Measurements from ENCODE around the gene MEX3D.
"Not testable (repeated sequence)": the region's sequence is repeated elsewhere in the genome, so short reads cannot be mapped to it uniquely, and the experiment has no call there.

The MEX3D gene

DNA sequence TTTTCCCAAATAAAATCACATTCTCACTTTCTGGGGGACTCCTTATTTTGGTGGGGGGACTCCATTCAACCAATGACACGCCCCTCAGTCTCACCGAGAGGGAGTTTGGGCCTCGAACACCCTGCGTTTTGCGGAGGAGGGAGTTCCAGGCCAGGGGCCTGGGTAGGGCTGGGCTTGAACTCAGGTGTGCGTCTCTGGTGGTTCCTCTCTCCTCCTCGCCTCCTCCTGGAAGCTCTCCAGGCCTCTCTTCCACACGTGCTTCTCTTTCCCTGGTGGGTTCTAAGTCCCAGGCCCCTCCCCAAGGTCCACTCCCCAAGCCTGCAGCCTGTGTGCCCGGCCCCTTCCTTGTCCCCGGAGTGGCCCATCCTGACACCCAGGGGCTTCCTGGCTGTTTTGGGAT, 14.7 kb downstream of the MEX3D start:
- Histone ChIP-seq H3K4me1 (no peaks in the 10 kb centered on the region), H3K4me3 (no peak overlapping the region), H3K36me3 (replicated peaks) (peaks cover 6% of the 10 kb centered on the region; the same call in 1 of the 2 replicates), H3K27me3 (ENCODE audit: low read depth) (no peaks in the 10 kb centered on the region), H3K9me3 (no peaks in the 10 kb centered on the region)
- DNase-seq (ENCODE audit: low spot score in 2 of 2) = no peak
- in situ Hi-C loops (cut with MboI; ENCODE audit: low sequenced_read_pairs) = no loop called here

DNA sequence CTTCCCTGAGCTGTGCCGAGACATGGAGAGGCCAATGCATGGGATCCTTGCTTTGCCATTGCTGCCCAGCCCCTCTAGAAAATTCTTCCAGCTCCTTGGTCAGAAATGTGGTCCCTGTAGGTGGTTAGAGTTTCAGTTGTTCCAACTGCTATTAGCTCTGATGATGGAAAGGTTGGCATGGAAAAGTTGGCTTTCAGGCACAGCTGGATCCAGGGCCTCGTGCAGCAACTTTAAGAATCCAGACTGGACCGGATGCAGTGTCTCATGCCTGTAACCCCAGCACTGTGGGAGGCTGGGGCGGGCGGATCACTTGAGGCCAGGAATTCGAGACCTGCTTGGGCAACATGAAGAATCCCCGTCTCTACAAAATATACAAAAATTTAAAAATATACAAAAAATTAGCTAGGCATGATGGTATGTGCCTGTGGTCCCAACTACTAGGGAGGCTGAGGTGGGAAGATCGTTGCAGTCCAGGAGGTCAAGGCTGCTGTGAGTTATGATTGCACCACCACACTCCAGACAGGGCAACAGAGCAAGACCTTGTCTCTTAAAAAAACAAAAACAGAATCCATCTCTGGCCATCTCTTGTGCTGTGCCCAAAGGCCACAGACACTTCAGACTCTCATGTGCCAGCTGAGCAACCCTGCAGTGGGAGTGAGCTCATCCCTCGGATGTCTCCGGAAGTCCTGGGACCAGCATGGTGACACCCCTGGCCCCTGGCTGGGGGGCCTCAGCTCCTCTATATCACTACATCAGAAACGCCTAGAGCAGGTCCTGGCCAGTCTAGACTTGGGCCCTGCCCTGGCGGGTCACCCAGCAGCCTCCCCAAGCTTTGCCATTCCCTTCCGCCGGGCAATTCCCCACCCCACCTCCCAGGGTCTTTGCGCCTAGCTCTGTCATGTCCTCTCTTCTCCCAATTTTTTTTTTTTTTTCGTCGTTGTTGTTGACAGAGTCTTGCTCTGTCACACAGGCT, 16.8 kb downstream of the MEX3D start:
- DNase-seq (ENCODE audit: low spot score in 2 of 2) = no peak
- in situ Hi-C loops (cut with MboI; ENCODE audit: low sequenced_read_pairs) = no loop called here
- H3K36me3 ChIP-seq (replicated peaks) = peaks cover under 1% of the 10 kb centered on the region; the same call in 1 of the 2 replicates
- no peak overlapping the region for H3K4me3 ChIP-seq
- no peaks in the 10 kb centered on the region for H3K9me3 ChIP-seq
- H3K27me3 ChIP-seq (ENCODE audit: low read depth) = no peaks in the 10 kb centered on the region
- no peaks in the 10 kb centered on the region; the same call in 1 of the 2 replicates for H3K4me1 ChIP-seq

GRCh38 chr19:1549332-1549945, 18.7 kb downstream of the MEX3D start:
- DNase-seq (ENCODE audit: low spot score in 2 of 2) = no peak
- H3K27me3 ChIP-seq (ENCODE audit: low read depth) = no peaks in the 10 kb centered on the region
- in situ Hi-C loops (cut with MboI; ENCODE audit: low sequenced_read_pairs) = no loop called here

GRCh38 chr19:1540365-1540925, 27.7 kb downstream of the MEX3D start:
- peaks cover 3% of the 10 kb centered on the region; the same call in 1 of the 2 replicates for H3K9me3 ChIP-seq
- H3K4me3 ChIP-seq = no peak overlapping the region
- DNase-seq (ENCODE audit: low spot score in 2 of 2) = no peak
- in situ Hi-C loops (cut with MboI; ENCODE audit: low sequenced_read_pairs) = no loop called here
- peaks cover 2% of the 10 kb centered on the region; the same call in 1 of the 2 replicates for H3K4me1 ChIP-seq
- no peaks in the 10 kb centered on the region for H3K36me3 ChIP-seq (replicated peaks)
- no peaks in the 10 kb centered on the region for H3K27me3 ChIP-seq (ENCODE audit: low read depth)

More at GRCh38 chr19:1549332-1549945, 18.7 kb downstream of the MEX3D start:
- H3K4me1 ChIP-seq = peaks cover 2% of the 10 kb centered on the region
- no peaks in the 10 kb centered on the region for H3K9me3 ChIP-seq
- no peak overlapping the region for H3K4me3 ChIP-seq
- no peaks in the 10 kb centered on the region for H3K36me3 ChIP-seq (replicated peaks)

DNA sequence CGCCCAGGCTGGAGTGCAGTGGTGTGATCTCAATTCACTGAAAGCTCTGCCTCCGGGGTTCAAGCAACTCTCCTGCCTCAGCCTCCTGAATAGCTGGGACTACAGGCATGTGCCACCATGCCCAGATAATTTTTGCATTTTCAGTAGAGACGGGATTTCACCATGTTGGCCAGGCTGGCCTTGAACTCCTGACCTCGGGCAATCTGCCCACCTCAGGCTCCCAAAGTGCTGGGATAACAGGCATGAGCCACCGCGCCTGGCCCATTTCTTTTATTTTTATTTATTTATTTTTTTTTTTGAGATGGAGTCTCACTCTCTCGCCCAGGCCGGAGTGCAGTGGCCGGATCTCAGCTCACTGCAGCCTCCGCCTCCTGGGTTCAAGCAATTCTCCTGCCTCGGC, 28.4 kb downstream of the MEX3D start:
- H3K9me3 ChIP-seq; H3K4me1 ChIP-seq; H3K36me3 ChIP-seq (replicated peaks); H3K4me3 ChIP-seq; in situ Hi-C loops (cut with MboI; ENCODE audit: low sequenced_read_pairs); DNase-seq (ENCODE audit: low spot score in 2 of 2); H3K27me3 ChIP-seq (ENCODE audit: low read depth): not testable (repeated sequence)

- Histone ChIP-seq H3K4me1 (peaks cover 2% of the 10 kb centered on the region; the same call in 1 of the 2 replicates), H3K27me3 (ENCODE audit: low read depth) (no peaks in the 10 kb centered on the region), H3K4me3 (no peak overlapping the region), H3K36me3 (replicated peaks) (no peaks in the 10 kb centered on the region), H3K9me3 (peaks cover 3% of the 10 kb centered on the region; the same call in 1 of the 2 replicates)
- in situ Hi-C loops (cut with MboI; ENCODE audit: low sequenced_read_pairs) = no loop called here
- no peak for DNase-seq (ENCODE audit: low spot score in 2 of 2)
Measured at GRCh38 chr19:1538978-1539377, 29.1 kb downstream of the MEX3D start.

DNA sequence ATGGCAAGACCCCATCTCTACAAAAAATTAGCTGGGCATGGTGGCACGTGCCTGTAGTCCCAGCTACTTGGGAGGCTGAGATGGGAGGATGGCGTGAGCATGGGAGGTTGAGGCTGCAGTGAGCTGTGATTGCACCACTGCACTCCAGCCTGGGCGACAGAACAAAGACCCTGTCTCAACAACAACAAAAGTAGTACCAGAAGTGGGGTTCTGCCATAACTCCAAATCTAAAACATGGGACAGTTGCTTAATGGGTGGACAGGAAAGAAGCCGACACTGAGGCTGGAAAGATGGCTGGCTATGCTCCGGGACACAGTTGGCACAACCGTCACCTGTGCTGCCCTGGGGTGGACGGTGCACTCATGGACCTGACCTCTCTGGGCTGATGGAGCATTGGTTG, 32.4 kb downstream of the MEX3D start:
- H3K27me3 ChIP-seq (ENCODE audit: low read depth); H3K36me3 ChIP-seq (replicated peaks); DNase-seq (ENCODE audit: low spot score in 2 of 2); H3K4me1 ChIP-seq; H3K4me3 ChIP-seq; in situ Hi-C loops (cut with MboI; ENCODE audit: low sequenced_read_pairs); H3K9me3 ChIP-seq: not testable (repeated sequence)

GRCh38 chr19:1534972-1535371, 33.2 kb downstream of the MEX3D start:
- in situ Hi-C loops (cut with MboI; ENCODE audit: low sequenced_read_pairs) = no loop called here
- Histone ChIP-seq H3K27me3 (ENCODE audit: low read depth) (no peaks in the 10 kb centered on the region), H3K4me3 (no peak overlapping the region), H3K4me1 (no peaks in the 10 kb centered on the region), H3K36me3 (replicated peaks) (no peaks in the 10 kb centered on the region), H3K9me3 (no peaks in the 10 kb centered on the region)
- DNase-seq (ENCODE audit: low spot score in 2 of 2) = no peak

GRCh38 chr19:1533510-1534150, 34.5 kb downstream of the MEX3D start:
- Histone ChIP-seq H3K36me3 (replicated peaks) (no peaks in the 10 kb centered on the region), H3K4me1 (no peaks in the 10 kb centered on the region), H3K27me3 (ENCODE audit: low read depth) (no peaks in the 10 kb centered on the region), H3K4me3 (no peak overlapping the region), H3K9me3 (no peaks in the 10 kb centered on the region)
- in situ Hi-C loops (cut with MboI; ENCODE audit: low sequenced_read_pairs) = no loop called here
- no peak for DNase-seq (ENCODE audit: low spot score in 2 of 2)

- in situ Hi-C loops (cut with MboI; ENCODE audit: low sequenced_read_pairs) = no loop called here
- no peak for DNase-seq (ENCODE audit: low spot score in 2 of 2)
- no peaks in the 10 kb centered on the region for H3K27me3 ChIP-seq (ENCODE audit: low read depth)
Measured at GRCh38 chr19:1532003-1532402, 36.1 kb downstream of the MEX3D start.

DNA sequence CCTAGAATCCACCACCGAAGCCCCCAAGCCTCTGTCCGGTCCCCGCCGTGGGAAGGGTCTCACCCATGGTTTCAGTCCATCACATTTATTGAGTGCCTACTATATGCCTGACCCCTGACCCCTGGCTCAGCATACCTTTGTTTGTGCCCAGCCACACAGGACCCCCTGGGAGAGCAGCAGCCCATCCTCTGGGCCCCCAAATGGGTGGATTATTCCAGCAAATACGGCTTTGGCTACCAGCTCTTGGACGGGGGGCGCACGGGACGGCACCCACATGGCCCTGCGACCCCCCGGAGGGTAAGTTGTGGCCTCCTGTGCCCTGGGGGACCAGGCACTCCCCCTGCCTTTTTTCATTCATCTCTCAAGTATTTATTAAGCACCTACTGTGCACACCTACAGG, 36.5 kb downstream of the MEX3D start:
- H3K4me3 ChIP-seq = no peak overlapping the region
- no peaks in the 10 kb centered on the region for H3K9me3 ChIP-seq
- in situ Hi-C loops (cut with MboI; ENCODE audit: low sequenced_read_pairs) = no loop called here
- H3K27me3 ChIP-seq (ENCODE audit: low read depth) = no peaks in the 10 kb centered on the region
- H3K4me1 ChIP-seq = no peaks in the 10 kb centered on the region
- no peaks in the 10 kb centered on the region for H3K36me3 ChIP-seq (replicated peaks)
- no peak for DNase-seq (ENCODE audit: low spot score in 2 of 2)

More at GRCh38 chr19:1532003-1532402, 36.1 kb downstream of the MEX3D start:
- no peaks in the 10 kb centered on the region for H3K36me3 ChIP-seq (replicated peaks)
- H3K4me3 ChIP-seq = no peak overlapping the region
- no peaks in the 10 kb centered on the region for H3K9me3 ChIP-seq
- H3K4me1 ChIP-seq = no peaks in the 10 kb centered on the region

- DNase-seq (ENCODE audit: low spot score in 2 of 2); H3K27me3 ChIP-seq (ENCODE audit: low read depth); H3K9me3 ChIP-seq; in situ Hi-C loops (cut with MboI; ENCODE audit: low sequenced_read_pairs); H3K4me1 ChIP-seq; H3K36me3 ChIP-seq (replicated peaks); H3K4me3 ChIP-seq: not testable (repeated sequence)
Measured at GRCh38 chr19:1530856-1531255, 37.3 kb downstream of the MEX3D start.

DNA sequence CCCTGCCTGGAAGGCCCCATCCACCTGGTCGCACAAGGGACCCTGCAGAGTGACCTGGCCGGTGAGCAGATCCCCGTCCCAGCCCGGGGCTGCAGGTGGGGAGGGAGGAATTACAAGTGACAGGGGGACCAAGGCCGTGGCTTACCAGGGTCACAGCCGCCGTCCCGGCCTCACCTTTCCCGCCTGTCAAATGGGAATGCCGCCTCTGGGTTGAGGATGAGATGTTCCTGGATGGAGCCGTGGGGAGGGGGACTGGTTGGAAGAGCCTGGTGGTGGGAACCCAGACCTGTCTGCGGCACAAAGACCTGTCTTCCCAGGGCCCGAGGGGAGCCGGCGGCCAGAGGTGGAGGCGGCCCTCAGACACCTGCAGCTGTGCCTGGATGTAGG, 38.7 kb downstream of the MEX3D start:
- Histone ChIP-seq H3K4me1 (no peaks in the 10 kb centered on the region), H3K4me3 (no peak overlapping the region), H3K36me3 (replicated peaks) (no peaks in the 10 kb centered on the region), H3K27me3 (ENCODE audit: low read depth) (peaks cover 13% of the 10 kb centered on the region; the same call in 1 of the 2 replicates), H3K9me3 (no peaks in the 10 kb centered on the region)
- in situ Hi-C loops (cut with MboI; ENCODE audit: low sequenced_read_pairs) = no loop called here
- DNase-seq (ENCODE audit: low spot score in 2 of 2) = no peak

Measured in HAP-1 (cell line).